NOMO-1 (cell line): ENCODE data around the gene ZNF454.

Source experiments
- DNase-seq, 2 experiments: peaks; one replicate each; lab custom pipeline; 2025; ENCODE audit not compliant: unreplicated experiment in 2 of 2; lab: John Stamatoyannopoulos, UW

ZNF454 gene

GRCh38 chr5:178940569-178941360 is at the start of gene ZNF454:
ZNF454 (plus strand) TSS chr5:178941198; CDS start chr5:178942792, 1,594 bp downstream.
- no peak for DNase-seq

GRCh38 chr5:178895615-178896571 is 45.1 kb upstream of the ZNF454 start, which contains the start of gene ZFP2:
ZFP2 (plus strand) TSS chr5:178895913; CDS start chr5:178931314, 35,401 bp downstream.
- DNase-seq, result no peak

- no peak for DNase-seq
Measured at GRCh38 chr5:178899289-178899688, 41.7 kb upstream of the ZNF454 start.

GRCh38 chr5:178902849-178903248 is 38.1 kb upstream of the ZNF454 start:
- no peak for DNase-seq

GRCh38 chr5:178931846-178932760 is 8.9 kb upstream of the ZNF454 start:
- DNase-seq, result no peak

- DNase-seq, result no peak
Measured at GRCh38 chr5:178941361-178941760, 363 bp downstream of the ZNF454 start.

GRCh38 chr5:178965465-178966055 is 24.6 kb downstream of the ZNF454 start:
- no peak for DNase-seq

- no peak for DNase-seq
Measured at GRCh38 chr5:178981381-178981780, 40.4 kb downstream of the ZNF454 start.

- no peak for DNase-seq
Measured at GRCh38 chr5:178982941-178983340, 41.9 kb downstream of the ZNF454 start.

- DNase-seq, result no peak
Measured at GRCh38 chr5:178983728-178984127, 42.7 kb downstream of the ZNF454 start.

- no peak for DNase-seq
Measured at GRCh38 chr5:178984145-178985072, 43.4 kb downstream of the ZNF454 start.

- no peak for DNase-seq
Measured at GRCh38 chr5:178986326-178986960, 45.4 kb downstream of the ZNF454 start.

- DNase-seq, result no peak
Measured at GRCh38 chr5:178988436-178989220, 47.6 kb downstream of the ZNF454 start.

- no peak for DNase-seq
Measured at GRCh38 chr5:178989311-178989710, 48.3 kb downstream of the ZNF454 start.

GRCh38 chr5:178990491-178990890 is 49.5 kb downstream of the ZNF454 start:
- DNase-seq, result no peak

GRCh38 chr5:178991190-178992145 is 50.5 kb downstream of the ZNF454 start:
- DNase-seq, result no peak
